Smooth muscle cell (in vitro differentiated cells): ENCODE results near the gene EMILIN2. TPM values are rescaled to one million over a fixed set of nuclear protein-coding genes. Genes with fewer than 3 reads are reported as not detected.
"Not testable (repeated sequence)": the region's sequence is repeated elsewhere in the genome, so short reads cannot be mapped to it uniquely, and the experiment has no call there.

Experiments
- DNase-seq: peaks from one replicate; lab custom pipeline; 2025; ENCODE audit not compliant: unreplicated experiment; lab: John Stamatoyannopoulos, UW
- H2AFZ ChIP-seq: fragments of 200-600 bp; sonication (generic); 2 replicates; pipeline ENCODE4 v1.6.0; 2016; ENCODE audit warnings: antibody characterized with exemption, low read depth, mild to moderate bottlenecking
- H3F3A ChIP-seq: fragments of 200-600 bp; sonication (generic); 2 replicates; pipeline ENCODE4 v1.6.0; 2017; ENCODE audit warnings: antibody characterized with exemption, low read depth
- H3K27ac ChIP-seq: fragments of 200-600 bp; sonication (generic); 2 replicates; pipeline ENCODE4 v1.5.1; 2016; ENCODE audit warnings: low read depth, mild to moderate bottlenecking
- H3K27me3 ChIP-seq: fragments of 200-600 bp; sonication (generic); 2 replicates; pipeline ENCODE4 v1.6.1; 2016; ENCODE audit warnings: low read depth, mild to moderate bottlenecking
- H3K36me3 ChIP-seq: fragments of 200-600 bp; sonication (generic); 2 replicates; pipeline ENCODE4 v1.5.1; 2016; ENCODE audit warnings: low read depth
- H3K4me1 ChIP-seq: fragments of 200-600 bp; sonication (generic); 2 replicates; pipeline ENCODE4 v1.5.1; 2016; ENCODE audit warnings: low read depth
- H3K4me2 ChIP-seq: fragments of 200-600 bp; sonication (generic); 2 replicates; pipeline ENCODE4 v1.6.0; 2016; ENCODE audit warnings: mild to moderate bottlenecking
- H3K4me3 ChIP-seq: fragments of 200-600 bp; sonication (generic); 2 replicates; pipeline ENCODE4 v1.5.1; 2016; ENCODE audit warnings: mild to moderate bottlenecking
- H3K79me2 ChIP-seq: fragments of 200-600 bp; sonication (generic); 2 replicates; pipeline ENCODE4 v1.6.0; 2016; ENCODE audit warnings: low read depth, mild to moderate bottlenecking
- H3K9ac ChIP-seq: fragments of 200-600 bp; sonication (generic); 2 replicates; pipeline ENCODE4 v1.6.0; 2016; ENCODE audit warnings: low read depth
- H3K9me3 ChIP-seq: fragments of 200-600 bp; sonication (generic); replicated peaks from 2 replicates; pipeline ENCODE4 v1.5.1; 2016; ENCODE audit warnings: low read depth
- H4K20me1 ChIP-seq: fragments of 200-600 bp; sonication (generic); 2 replicates; pipeline ENCODE4 v1.6.0; 2016; ENCODE audit warnings: low read depth
- WGBS: methylation state at CpG from one replicate; pipeline ENCODE4 v1.1.7; 2016; ENCODE audit warnings: low lambda C conversion rate; 5-methylcytosine and 5-hydroxymethylcytosine counted together
- polyA plus RNA-seq: library from polyadenylated mRNA; unstranded; fragments of >200 nt; fragmentation: Nextera tagmentation; extraction: Ambion mirVana; gene quantifications from 2 replicates; pipeline ENCODE4 v1.2.1, GENCODE V29; 2016
- total RNA-seq: library from RNA; depleted of rRNA; stranded (reverse); fragments of >200 nt; gene quantifications from 2 replicates; pipeline ENCODE4 v1.2.3, GENCODE V29; 2014
- TF ChIP-seq, protein P1 (sequence below): fragments of 200-600 bp; sonication (generic); IDR thresholded peaks from 2 replicates; pipeline ENCODE4 v1.5.1; 2017; ENCODE audit warnings: borderline replicate concordance, mild to moderate bottlenecking, antibody characterized with exemption; ENCODE audit not compliant: insufficient read depth, poor library complexity, severe bottlenecking

Gene EMILIN2
- total and polyA plus RNA-seq, 2 experiments from 2014 or later: 6.5 to 22.9 TPM

DNA sequence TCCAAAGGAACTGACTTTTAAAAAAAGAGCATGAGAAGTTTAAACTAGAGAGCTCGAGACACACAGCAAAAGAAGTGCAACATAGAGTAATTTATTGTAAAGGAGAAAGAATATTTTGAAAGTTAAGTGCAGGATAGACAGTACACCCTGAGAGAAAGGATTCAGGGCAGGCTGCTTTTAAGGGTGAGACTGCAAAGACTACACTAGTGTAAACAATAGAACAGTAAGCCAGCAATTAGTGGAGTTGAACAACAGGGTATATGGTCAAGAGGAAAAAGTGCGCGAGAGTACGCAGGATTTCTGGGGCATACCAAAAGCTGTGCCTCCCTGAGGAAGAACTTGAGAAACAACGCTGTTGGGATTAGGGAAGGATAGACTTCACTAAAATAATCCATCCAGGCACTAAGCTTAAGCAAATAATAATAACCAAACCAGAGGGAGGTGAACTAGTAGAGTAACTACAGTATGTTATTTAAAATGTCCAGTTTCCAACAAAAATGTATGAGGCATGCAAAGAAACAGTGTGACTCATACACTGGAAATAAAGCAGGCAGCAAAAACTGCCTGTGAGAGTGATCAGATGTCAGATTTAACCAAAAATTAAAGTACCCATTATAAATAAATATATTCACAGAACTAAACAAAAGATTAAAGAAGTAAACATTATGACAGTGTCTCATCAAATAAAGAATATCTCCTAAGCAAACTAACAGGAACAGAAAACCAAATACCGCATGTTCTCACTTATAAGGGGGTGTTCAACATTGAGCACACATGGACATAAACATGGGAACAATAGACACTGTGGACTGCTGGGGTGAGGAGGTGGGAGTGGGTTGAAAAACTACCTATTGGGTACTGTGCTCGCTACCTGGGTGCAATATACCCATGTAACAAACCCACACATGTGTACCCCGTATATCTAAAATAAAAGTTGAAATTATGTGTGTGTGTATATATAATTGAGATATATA, 40.5 kb upstream of the EMILIN2 start:
- H3K36me3 ChIP-seq: no peaks in the 10 kb centered on the region
- 83% methylated on average over 8 of the region's 8 CpGs for WGBS
- no peak overlapping the region for H3K9ac ChIP-seq
- H4K20me1 ChIP-seq: no peaks in the 10 kb centered on the region
- H3K4me2 ChIP-seq: peak overlapping the region; percentile 68
- H3K4me3 ChIP-seq: no peak overlapping the region
- no peaks in the 10 kb centered on the region for H3K27me3 ChIP-seq
- H3K4me1 ChIP-seq: peaks cover 12% of the 10 kb centered on the region
- TF ChIP-seq, protein P1, sequence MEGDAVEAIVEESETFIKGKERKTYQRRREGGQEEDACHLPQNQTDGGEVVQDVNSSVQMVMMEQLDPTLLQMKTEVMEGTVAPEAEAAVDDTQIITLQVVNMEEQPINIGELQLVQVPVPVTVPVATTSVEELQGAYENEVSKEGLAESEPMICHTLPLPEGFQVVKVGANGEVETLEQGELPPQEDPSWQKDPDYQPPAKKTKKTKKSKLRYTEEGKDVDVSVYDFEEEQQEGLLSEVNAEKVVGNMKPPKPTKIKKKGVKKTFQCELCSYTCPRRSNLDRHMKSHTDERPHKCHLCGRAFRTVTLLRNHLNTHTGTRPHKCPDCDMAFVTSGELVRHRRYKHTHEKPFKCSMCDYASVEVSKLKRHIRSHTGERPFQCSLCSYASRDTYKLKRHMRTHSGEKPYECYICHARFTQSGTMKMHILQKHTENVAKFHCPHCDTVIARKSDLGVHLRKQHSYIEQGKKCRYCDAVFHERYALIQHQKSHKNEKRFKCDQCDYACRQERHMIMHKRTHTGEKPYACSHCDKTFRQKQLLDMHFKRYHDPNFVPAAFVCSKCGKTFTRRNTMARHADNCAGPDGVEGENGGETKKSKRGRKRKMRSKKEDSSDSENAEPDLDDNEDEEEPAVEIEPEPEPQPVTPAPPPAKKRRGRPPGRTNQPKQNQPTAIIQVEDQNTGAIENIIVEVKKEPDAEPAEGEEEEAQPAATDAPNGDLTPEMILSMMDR: no peak
- no peak overlapping the region for H2AFZ ChIP-seq
- no peak for DNase-seq
- no peaks in the 10 kb centered on the region for H3K79me2 ChIP-seq
- no peaks in the 10 kb centered on the region for H3K9me3 ChIP-seq
- peak overlapping the region; percentile 44 for H3K27ac ChIP-seq
- peaks cover 6% of the 10 kb centered on the region for H3F3A ChIP-seq

DNA sequence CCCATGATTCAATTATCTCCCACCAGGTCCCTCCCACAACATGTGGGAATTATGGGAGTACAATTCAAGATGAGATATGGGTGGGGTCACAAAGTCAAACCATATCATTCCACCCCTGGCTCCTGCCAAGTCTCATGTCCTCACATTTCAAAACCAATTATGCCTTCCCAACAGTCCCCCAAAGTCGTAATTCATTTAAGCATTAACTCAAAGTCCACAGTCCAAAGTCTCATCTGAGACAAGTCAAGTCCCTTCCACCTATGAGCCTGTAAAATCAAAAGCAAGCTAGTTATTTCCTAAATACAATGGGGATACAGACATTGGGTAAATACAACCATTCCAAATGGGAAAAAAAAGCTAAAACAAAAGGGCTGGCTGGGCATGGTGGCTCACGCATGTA, 38.2 kb upstream of the EMILIN2 start:
- H3K4me3 ChIP-seq, H3K36me3 ChIP-seq, H3K9me3 ChIP-seq, H2AFZ ChIP-seq, H3K79me2 ChIP-seq, H3K9ac ChIP-seq, H3F3A ChIP-seq, H3K27ac ChIP-seq, H3K4me2 ChIP-seq, H3K27me3 ChIP-seq, H4K20me1 ChIP-seq, DNase-seq: not testable (repeated sequence)
- H3K4me1 ChIP-seq: peaks cover 12% of the 10 kb centered on the region
- 98% methylated on average over 2 of the region's 2 CpGs for WGBS

- DNase-seq, H2AFZ ChIP-seq, H3K79me2 ChIP-seq, H3F3A ChIP-seq, H3K36me3 ChIP-seq, H3K27ac ChIP-seq, H4K20me1 ChIP-seq, H3K4me3 ChIP-seq, H3K4me2 ChIP-seq, H3K9me3 ChIP-seq, H3K27me3 ChIP-seq, H3K9ac ChIP-seq: not testable (repeated sequence)
- peaks cover 12% of the 10 kb centered on the region for H3K4me1 ChIP-seq
- WGBS: 82% methylated on average over 6 of the region's 6 CpGs
Measured at GRCh38 chr18:2809666-2810183, 37.1 kb upstream of the EMILIN2 start.

DNA sequence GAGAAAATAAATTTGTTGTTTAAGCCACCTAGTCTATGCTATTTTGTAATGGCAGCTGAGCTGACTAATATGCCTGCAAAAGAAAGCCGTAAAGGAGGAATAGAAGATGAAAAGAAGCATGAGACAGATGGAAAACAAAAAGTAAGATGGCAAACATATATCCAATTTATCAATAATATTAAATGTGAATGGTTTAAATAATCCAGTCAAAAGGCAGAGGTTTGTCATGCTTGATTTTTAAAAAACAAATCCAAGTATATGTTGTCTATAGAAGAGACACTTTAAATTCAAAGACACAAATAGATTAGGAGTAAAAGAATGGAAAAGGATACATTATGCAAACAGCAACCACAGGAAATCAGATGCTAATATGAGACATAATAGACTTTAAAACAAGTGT, 35.4 kb upstream of the EMILIN2 start:
- Histone ChIP-seq H2AFZ (no peak overlapping the region), H3K27me3 (no peaks in the 10 kb centered on the region), H3K9me3 (no peaks in the 10 kb centered on the region), H3K36me3 (no peaks in the 10 kb centered on the region), H3K4me1 (no peaks in the 10 kb centered on the region), H3K4me3 (no peak overlapping the region), H3K4me2 (no peak overlapping the region), H3K79me2 (no peaks in the 10 kb centered on the region), H4K20me1 (no peaks in the 10 kb centered on the region), H3K27ac (no peak overlapping the region), H3K9ac (no peak overlapping the region), H3F3A (no peaks in the 10 kb centered on the region)
- DNase-seq: no peak
- WGBS: 97% methylated on average over 1 of the region's 1 CpG
- TF ChIP-seq, protein P1: no peak
